GM12891 (cell line): ENCODE data around the gene UNC5C.

ENCODE experiments used
- POLR2A ChIP-seq: IDR thresholded peaks from 2 replicates; pipeline ENCODE4 v1.6.1; 2011; ENCODE audit warnings: low read depth, low read length, control low read depth
- POLR2AphosphoS5 ChIP-seq: IDR thresholded peaks from 2 replicates; pipeline ENCODE4 v1.6.1; 2011; ENCODE audit warnings: low read depth, low read length, control low read depth

DNA sequence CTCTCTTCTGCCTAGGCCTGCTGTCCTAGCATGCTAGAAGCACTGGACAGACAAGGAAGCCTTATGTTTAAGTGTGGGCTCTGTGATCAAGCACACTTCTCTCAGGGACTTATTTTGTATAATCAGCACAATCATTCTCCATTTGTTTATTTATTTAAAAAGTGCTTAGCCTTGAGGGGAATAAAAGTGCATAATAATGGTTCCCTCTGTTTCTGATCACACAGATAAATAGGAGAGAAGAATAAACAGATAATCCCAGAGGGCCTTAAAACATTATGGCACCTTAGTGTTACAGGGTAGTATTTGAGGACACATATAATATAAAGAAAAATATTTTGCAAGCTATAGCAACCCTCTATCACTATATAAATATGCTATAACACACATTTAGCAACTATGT is 146.5 kb downstream of the UNC5C start:
- TF ChIP-seq POLR2A = no peak
- TF ChIP-seq POLR2AphosphoS5 = no peak
